DOHH2 (cell line): ENCODE results near the gene CNIH2.
"Not testable (repeated sequence)": the region's sequence is repeated elsewhere in the genome, so short reads cannot be mapped to it uniquely, and the experiment has no call there.

Source experiments
- H3F3A ChIP-seq: fragments of 200-600 bp; sonication (generic), shearing (Covaris generic); 2 replicates; pipeline ENCODE4 v1.6.0; 2016; ENCODE audit warnings: antibody characterized with exemption, mild to moderate bottlenecking; ENCODE audit not compliant: control insufficient read depth, insufficient read depth
- H3K27ac ChIP-seq: fragments of 200-600 bp; sonication (generic); 2 replicates; pipeline ENCODE4 v1.5.1; 2014; ENCODE audit warnings: low read depth, mild to moderate bottlenecking, low read length, moderate library complexity
- H3K27me3 ChIP-seq: fragments of 200-600 bp; sonication (generic); 2 replicates; pipeline ENCODE4 v1.6.1; 2014; ENCODE audit warnings: mild to moderate bottlenecking, low read length, mixed read lengths; ENCODE audit not compliant: control insufficient read depth
- H3K36me3 ChIP-seq: fragments of 200-600 bp; sonication (generic); 2 replicates; pipeline ENCODE4 v1.6.1; 2014; ENCODE audit warnings: mild to moderate bottlenecking, low read length, moderate library complexity, mixed read lengths; ENCODE audit not compliant: control insufficient read depth
- H3K4me1 ChIP-seq: fragments of 200-600 bp; sonication (generic); 2 replicates; pipeline ENCODE4 v1.6.1; 2014; ENCODE audit warnings: mild to moderate bottlenecking, low read length, mixed read lengths; ENCODE audit not compliant: control insufficient read depth
- H3K4me2 ChIP-seq: fragments of 200-600 bp; sonication (generic); 2 replicates; pipeline ENCODE4 v1.6.0; 2014; ENCODE audit warnings: mild to moderate bottlenecking, low read length, moderate library complexity
- H3K4me3 ChIP-seq: fragments of 200-600 bp; sonication (generic); 2 replicates; pipeline ENCODE4 v1.5.1; 2014; ENCODE audit warnings: mild to moderate bottlenecking, low read length, mixed read lengths
- H3K79me2 ChIP-seq: fragments of 200-600 bp; sonication (generic); 2 replicates; pipeline ENCODE4 v1.6.1; 2014; ENCODE audit warnings: mild to moderate bottlenecking, low read length, mixed read lengths; ENCODE audit not compliant: control insufficient read depth
- H3K9me2 ChIP-seq: fragments of 200-600 bp; sonication (generic); replicated peaks from 2 replicates; pipeline ENCODE4 v1.6.1; 2014; ENCODE audit warnings: mild to moderate bottlenecking, low read length, mixed read lengths; ENCODE audit not compliant: control insufficient read depth
- H3K9me3 ChIP-seq: fragments of 200-600 bp; sonication (generic); 2 replicates; pipeline ENCODE4 v1.6.1; 2014; ENCODE audit warnings: antibody characterized with exemption, low read length, mixed read lengths; ENCODE audit not compliant: control insufficient read depth, insufficient read depth
- H4K20me1 ChIP-seq: fragments of 200-600 bp; sonication (generic); 2 replicates; pipeline ENCODE4 v1.6.0; 2014; ENCODE audit warnings: low read depth, mild to moderate bottlenecking, antibody characterized with exemption, low read length, moderate library complexity; ENCODE audit not compliant: control insufficient read depth, insufficient read depth
- CTCF ChIP-seq: fragments of 200-600 bp; sonication (generic); IDR thresholded peaks from one replicate; pipeline ENCODE4 v1.5.1; 2014; ENCODE audit warnings: antibody characterized with exemption, mild to moderate bottlenecking, low read depth, low read length; ENCODE audit not compliant: poor library complexity, severe bottlenecking
- EZH2phosphoT487 ChIP-seq: fragments of 200-600 bp; sonication (generic); IDR thresholded peaks from 2 replicates; pipeline ENCODE4 v1.6.1; 2017; ENCODE audit warnings: borderline replicate concordance, mild to moderate bottlenecking, antibody characterized with exemption, low read length, moderate library complexity, mixed read lengths

Gene CNIH2

GRCh38 chr11:66299186-66299585 lies 21.2 kb downstream of the CNIH2 start:
- H4K20me1 ChIP-seq, result no peaks in the 10 kb centered on the region
- no peak overlapping the region for H3K4me3 ChIP-seq
- H3K4me2 ChIP-seq, result no peak overlapping the region
- no peak overlapping the region for H3K27ac ChIP-seq
- H3K79me2 ChIP-seq, result no peaks in the 10 kb centered on the region
- H3K4me1 ChIP-seq, result no peaks in the 10 kb centered on the region
- no peaks in the 10 kb centered on the region for H3K9me3 ChIP-seq
- peaks cover 4% of the 10 kb centered on the region; the same call in 1 of the 2 replicates for H3K27me3 ChIP-seq
- H3K9me2 ChIP-seq, result no peaks in the 10 kb centered on the region
- no peaks in the 10 kb centered on the region for H3F3A ChIP-seq
- no peak for TF ChIP-seq CTCF
- TF ChIP-seq EZH2phosphoT487, result no peak
- H3K36me3 ChIP-seq, result no peaks in the 10 kb centered on the region

- Histone ChIP-seq H3K9me2 (no peaks in the 10 kb centered on the region), H3K4me2 (no peak overlapping the region), H3K9me3 (no peaks in the 10 kb centered on the region), H3K4me3 (no peak overlapping the region), H3K27ac (no peak overlapping the region), H4K20me1 (no peaks in the 10 kb centered on the region), H3F3A (no peaks in the 10 kb centered on the region), H3K36me3 (no peaks in the 10 kb centered on the region), H3K4me1 (no peaks in the 10 kb centered on the region), H3K27me3 (no peaks in the 10 kb centered on the region; the same call in 1 of the 2 replicates), H3K79me2 (no peaks in the 10 kb centered on the region)
- no peak for TF ChIP-seq CTCF
- no peak for TF ChIP-seq EZH2phosphoT487
Observed at GRCh38 chr11:66302656-66303055, 24.7 kb downstream of the CNIH2 start.

- Histone ChIP-seq H3K27me3 (no peaks in the 10 kb centered on the region; the same call in 1 of the 2 replicates), H3K9me2 (no peaks in the 10 kb centered on the region), H4K20me1 (no peaks in the 10 kb centered on the region), H3K36me3 (no peaks in the 10 kb centered on the region), H3K27ac (no peak overlapping the region), H3K4me2 (no peak overlapping the region), H3K4me3 (no peak overlapping the region), H3F3A (no peaks in the 10 kb centered on the region), H3K9me3 (no peaks in the 10 kb centered on the region), H3K4me1 (peaks cover 17% of the 10 kb centered on the region), H3K79me2 (no peaks in the 10 kb centered on the region)
- no peak for TF ChIP-seq CTCF
- no peak for TF ChIP-seq EZH2phosphoT487
Observed at GRCh38 chr11:66309475-66309874, 31.5 kb downstream of the CNIH2 start.

- no peak for TF ChIP-seq EZH2phosphoT487
- no peak for TF ChIP-seq CTCF
- H3K4me1 ChIP-seq, result peaks cover 17% of the 10 kb centered on the region
- no peaks in the 10 kb centered on the region for H3K9me2 ChIP-seq
- H4K20me1 ChIP-seq, result no peaks in the 10 kb centered on the region
- no peaks in the 10 kb centered on the region for H3K36me3 ChIP-seq
- no peak overlapping the region for H3K4me2 ChIP-seq
- H3K27ac ChIP-seq, result no peak overlapping the region
- H3K79me2 ChIP-seq, result no peaks in the 10 kb centered on the region
- no peaks in the 10 kb centered on the region for H3F3A ChIP-seq
- H3K4me3 ChIP-seq, result no peak overlapping the region
- H3K27me3 ChIP-seq, result no peaks in the 10 kb centered on the region; the same call in 1 of the 2 replicates
- no peaks in the 10 kb centered on the region for H3K9me3 ChIP-seq
Observed at GRCh38 chr11:66310324-66310723, 32.3 kb downstream of the CNIH2 start.

- H3K79me2 ChIP-seq, H3K4me3 ChIP-seq, H3K9me3 ChIP-seq, H3K27me3 ChIP-seq, H3K9me2 ChIP-seq, H3F3A ChIP-seq, H3K4me2 ChIP-seq, H3K36me3 ChIP-seq, H3K27ac ChIP-seq, H4K20me1 ChIP-seq: not testable (repeated sequence)
- peaks cover 17% of the 10 kb centered on the region for H3K4me1 ChIP-seq
Observed at GRCh38 chr11:66310803-66311440, 32.9 kb downstream of the CNIH2 start.
